ENCODE results near the gene MIER3. TPM values are rescaled to one million over a fixed set of nuclear protein-coding genes. Genes with fewer than 3 reads are reported as not detected.
"Not testable (repeated sequence)": the region's sequence is repeated elsewhere in the genome, so short reads cannot be mapped to it uniquely, and the experiment has no call there.

The MIER3 gene
- total RNA-seq, 2 donors from 2014 or later = 48.3 to 51.8 TPM

DNA sequence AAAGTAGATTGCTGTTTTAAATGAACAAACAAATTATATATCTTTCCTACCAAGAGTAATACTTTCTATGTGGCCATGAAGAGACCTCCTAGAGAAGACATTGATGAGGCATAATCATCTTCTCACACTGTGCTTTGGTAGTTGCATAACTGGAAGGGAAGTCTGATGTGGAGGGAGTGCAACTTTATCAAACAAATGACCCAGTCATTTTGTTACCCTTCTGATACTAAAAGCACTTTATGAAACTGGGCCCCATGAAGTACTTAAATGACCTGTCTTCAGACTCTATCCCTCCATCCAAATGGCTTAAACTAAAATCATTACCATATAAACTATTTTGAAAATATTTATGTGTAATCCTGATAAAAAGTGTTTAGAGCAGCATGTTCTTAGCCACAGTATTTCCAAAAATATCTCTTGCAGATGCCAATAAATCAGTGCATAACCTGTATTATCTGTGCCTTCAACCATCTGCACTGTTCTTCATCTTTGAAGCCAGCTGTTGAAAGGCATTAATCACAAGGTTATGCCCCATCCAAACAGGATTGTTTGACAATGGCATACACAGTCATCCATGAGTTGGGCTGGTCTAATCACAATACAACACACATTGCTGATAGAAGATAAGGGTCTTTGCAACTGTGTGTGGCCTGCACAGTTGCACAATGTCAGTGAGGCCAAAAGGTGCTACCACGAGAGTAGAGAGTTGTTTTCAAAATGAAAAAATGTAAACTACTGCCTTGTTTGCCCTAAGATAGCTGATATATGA, 31.9 kb upstream of the MIER3 start:
- H3K9me3 Mint-ChIP-seq = no peaks in the 10 kb centered on the region
- 100% methylated on average over 1 of the region's 1 CpG for WGBS, 2 experiments (ENCODE audit: insufficient coverage in 1 of 2, insufficient read length in 1 of 2)
- peaks cover 9% of the 10 kb centered on the region for H3K9me3 ChIP-seq (ENCODE audit: control insufficient read depth, low read length)
- H3K36me3 Mint-ChIP-seq (ENCODE audit: low read depth) = no peaks in the 10 kb centered on the region
- DNase-seq = no peak
- H3K4me1 ChIP-seq (ENCODE audit: control insufficient read depth, insufficient read depth, low read length) = no peaks in the 10 kb centered on the region
- H3K4me1 Mint-ChIP-seq = peaks cover 4% of the 10 kb centered on the region
- no peak overlapping the region for H3K27ac Mint-ChIP-seq
- TF ChIP-seq, protein P1, sequence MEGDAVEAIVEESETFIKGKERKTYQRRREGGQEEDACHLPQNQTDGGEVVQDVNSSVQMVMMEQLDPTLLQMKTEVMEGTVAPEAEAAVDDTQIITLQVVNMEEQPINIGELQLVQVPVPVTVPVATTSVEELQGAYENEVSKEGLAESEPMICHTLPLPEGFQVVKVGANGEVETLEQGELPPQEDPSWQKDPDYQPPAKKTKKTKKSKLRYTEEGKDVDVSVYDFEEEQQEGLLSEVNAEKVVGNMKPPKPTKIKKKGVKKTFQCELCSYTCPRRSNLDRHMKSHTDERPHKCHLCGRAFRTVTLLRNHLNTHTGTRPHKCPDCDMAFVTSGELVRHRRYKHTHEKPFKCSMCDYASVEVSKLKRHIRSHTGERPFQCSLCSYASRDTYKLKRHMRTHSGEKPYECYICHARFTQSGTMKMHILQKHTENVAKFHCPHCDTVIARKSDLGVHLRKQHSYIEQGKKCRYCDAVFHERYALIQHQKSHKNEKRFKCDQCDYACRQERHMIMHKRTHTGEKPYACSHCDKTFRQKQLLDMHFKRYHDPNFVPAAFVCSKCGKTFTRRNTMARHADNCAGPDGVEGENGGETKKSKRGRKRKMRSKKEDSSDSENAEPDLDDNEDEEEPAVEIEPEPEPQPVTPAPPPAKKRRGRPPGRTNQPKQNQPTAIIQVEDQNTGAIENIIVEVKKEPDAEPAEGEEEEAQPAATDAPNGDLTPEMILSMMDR (conservative IDR thresholded peaks at IDR 0.05) = no peak
- no peak overlapping the region for H3K4me3 Mint-ChIP-seq
- no peak overlapping the region for H3K4me3 ChIP-seq (ENCODE audit: low read length)
- H3K36me3 ChIP-seq (ENCODE audit: control insufficient read depth, insufficient read depth, low read length) = no peaks in the 10 kb centered on the region
- H3K9ac ChIP-seq (ENCODE audit: extremely low read depth, low read length, poor library complexity, severe bottlenecking) = no peak overlapping the region
- H3K27me3 ChIP-seq (ENCODE audit: control insufficient read depth, insufficient read depth, low read length, poor library complexity, severe bottlenecking) = no peaks in the 10 kb centered on the region
- H3K27ac ChIP-seq (ENCODE audit: low read depth, low read length) = no peak overlapping the region
- no peaks in the 10 kb centered on the region for H3K27me3 Mint-ChIP-seq (ENCODE audit: insufficient read depth)

DNA sequence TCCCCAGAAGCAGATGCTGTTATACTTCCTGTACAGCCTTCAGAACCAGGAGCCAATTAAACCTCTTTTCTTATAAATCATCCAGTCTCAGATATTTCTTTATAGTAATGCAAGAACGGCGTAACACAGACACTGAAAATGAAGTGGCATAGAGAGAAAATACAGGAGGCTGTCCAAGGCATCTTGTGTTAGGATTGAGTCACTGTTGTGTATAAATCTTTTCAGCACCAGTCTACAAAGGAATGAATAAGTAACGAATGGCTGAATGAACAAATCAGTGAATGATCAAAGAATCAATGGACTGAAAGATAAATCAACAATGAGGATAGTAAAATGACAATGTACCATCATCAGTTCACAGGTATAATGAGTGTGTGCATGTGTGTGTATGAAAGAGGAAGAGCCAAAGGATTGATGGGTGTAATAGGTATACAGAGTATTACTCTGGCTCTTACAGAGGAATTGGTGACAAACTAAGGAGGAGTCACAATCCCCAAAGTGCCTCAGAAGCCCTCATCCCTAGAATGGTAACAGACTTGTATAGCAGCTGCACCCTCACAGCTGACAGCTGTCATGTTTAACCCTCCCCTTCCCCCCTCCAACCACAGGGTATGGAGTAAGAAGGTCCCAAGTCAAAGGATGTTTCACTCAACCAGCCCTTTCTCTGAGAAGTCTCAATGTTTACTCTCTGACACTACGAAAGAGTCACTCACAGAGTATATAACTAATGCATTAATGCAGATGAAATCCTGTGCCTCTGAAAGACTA, 29.8 kb upstream of the MIER3 start:
- 95 to 100% methylated on average over 3 to 4 of the region's 4 CpGs for WGBS, 2 experiments (ENCODE audit: insufficient coverage in 1 of 2, insufficient read length in 1 of 2)
- H3K4me3 Mint-ChIP-seq = no peak overlapping the region
- TF ChIP-seq, protein P1 (conservative IDR thresholded peaks at IDR 0.05) = no peak

DNA sequence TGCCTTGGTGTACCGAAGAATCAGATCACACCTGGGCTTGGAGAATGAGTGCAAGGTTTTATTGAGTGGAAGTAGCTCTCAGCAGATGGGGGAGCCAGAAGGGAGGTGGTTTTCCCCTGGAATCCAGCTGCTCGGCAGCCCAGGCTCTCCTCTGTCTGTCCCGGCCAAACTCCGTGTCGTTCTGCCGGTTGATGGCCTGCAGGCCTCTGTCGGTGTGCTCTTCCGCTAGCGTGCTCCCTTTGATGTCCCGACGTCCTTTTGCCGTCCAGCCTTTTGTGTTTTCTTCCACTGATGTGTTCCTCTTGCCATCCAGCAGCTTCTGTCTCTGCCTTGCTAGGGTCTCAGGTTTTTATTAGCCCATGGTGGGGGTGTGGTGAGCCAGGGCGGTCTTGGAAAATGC, 28.0 kb upstream of the MIER3 start:
- no peaks in the 10 kb centered on the region for H3K9me3 Mint-ChIP-seq
- no peak overlapping the region for H3K27ac Mint-ChIP-seq
- H3K4me1 ChIP-seq (ENCODE audit: control insufficient read depth, insufficient read depth, low read length) = no peaks in the 10 kb centered on the region
- H3K27me3 ChIP-seq (ENCODE audit: control insufficient read depth, insufficient read depth, low read length, poor library complexity, severe bottlenecking) = no peaks in the 10 kb centered on the region
- no peaks in the 10 kb centered on the region for H3K27me3 Mint-ChIP-seq (ENCODE audit: insufficient read depth)
- no peak overlapping the region for H3K9ac ChIP-seq (ENCODE audit: extremely low read depth, low read length, poor library complexity, severe bottlenecking)
- H3K9me3 ChIP-seq (ENCODE audit: control insufficient read depth, low read length) = peaks cover 9% of the 10 kb centered on the region
- H3K36me3 ChIP-seq (ENCODE audit: control insufficient read depth, insufficient read depth, low read length) = no peaks in the 10 kb centered on the region
- H3K4me1 Mint-ChIP-seq = peaks cover 9% of the 10 kb centered on the region
- no peak overlapping the region for H3K4me3 Mint-ChIP-seq
- no peaks in the 10 kb centered on the region for H3K36me3 Mint-ChIP-seq (ENCODE audit: low read depth)
- H3K27ac ChIP-seq (ENCODE audit: low read depth, low read length) = no peak overlapping the region
- H3K4me3 ChIP-seq (ENCODE audit: low read length) = no peak overlapping the region
- no peak for DNase-seq
- TF ChIP-seq, protein P1 (conservative IDR thresholded peaks at IDR 0.05) = no peak
- 93 to 94% methylated on average over 10 to 13 of the region's 13 CpGs for WGBS, 2 experiments (ENCODE audit: insufficient coverage in 1 of 2, insufficient read length in 1 of 2)

More for the DNA sequence above, 29.8 kb upstream of the MIER3 start:
- no peaks in the 10 kb centered on the region for H3K9me3 Mint-ChIP-seq
- Histone ChIP-seq H3K9me3 (ENCODE audit: control insufficient read depth, low read length) (peaks cover 9% of the 10 kb centered on the region), H3K9ac (ENCODE audit: extremely low read depth, low read length, poor library complexity, severe bottlenecking) (no peak overlapping the region), H3K4me3 (ENCODE audit: low read length) (no peak overlapping the region), H3K27ac (ENCODE audit: low read depth, low read length) (no peak overlapping the region), H3K36me3 (ENCODE audit: control insufficient read depth, insufficient read depth, low read length) (no peaks in the 10 kb centered on the region), H3K4me1 (ENCODE audit: control insufficient read depth, insufficient read depth, low read length) (no peaks in the 10 kb centered on the region), H3K27me3 (ENCODE audit: control insufficient read depth, insufficient read depth, low read length, poor library complexity, severe bottlenecking) (no peaks in the 10 kb centered on the region)
- no peaks in the 10 kb centered on the region for H3K36me3 Mint-ChIP-seq (ENCODE audit: low read depth)
- peaks cover 9% of the 10 kb centered on the region for H3K4me1 Mint-ChIP-seq
- H3K27me3 Mint-ChIP-seq (ENCODE audit: insufficient read depth) = no peaks in the 10 kb centered on the region
- no peak overlapping the region for H3K27ac Mint-ChIP-seq
- no peak for DNase-seq

DNA sequence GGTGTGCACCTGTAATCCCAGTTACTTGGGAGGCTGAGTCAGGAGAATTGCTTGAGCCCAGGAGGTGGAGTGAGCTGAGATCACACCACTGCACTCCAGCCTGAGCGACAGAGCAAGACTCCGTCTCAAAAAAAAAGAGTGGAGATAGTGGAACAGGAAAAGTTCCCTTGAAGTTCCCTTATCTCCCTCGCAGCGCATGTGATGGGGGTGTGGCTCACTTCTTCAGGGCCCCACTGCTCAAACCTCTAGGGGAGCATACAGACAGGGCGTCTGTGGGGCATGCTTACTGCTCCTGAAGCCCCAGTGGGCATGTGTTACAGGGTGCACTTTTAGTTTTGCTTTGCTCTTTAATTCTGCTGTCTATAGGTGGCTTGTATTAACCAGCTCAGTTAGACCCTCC, 27.6 kb upstream of the MIER3 start:
- H3K27me3 Mint-ChIP-seq (ENCODE audit: insufficient read depth); H3K4me1 Mint-ChIP-seq; H3K27ac ChIP-seq (ENCODE audit: low read depth, low read length); H3K4me3 ChIP-seq (ENCODE audit: low read length); H3K9me3 Mint-ChIP-seq; H3K36me3 Mint-ChIP-seq (ENCODE audit: low read depth); H3K27ac Mint-ChIP-seq; DNase-seq; H3K9ac ChIP-seq (ENCODE audit: extremely low read depth, low read length, poor library complexity, severe bottlenecking); H3K4me3 Mint-ChIP-seq; H3K4me1 ChIP-seq (ENCODE audit: control insufficient read depth, insufficient read depth, low read length); H3K36me3 ChIP-seq (ENCODE audit: control insufficient read depth, insufficient read depth, low read length); H3K9me3 ChIP-seq (ENCODE audit: control insufficient read depth, low read length); H3K27me3 ChIP-seq (ENCODE audit: control insufficient read depth, insufficient read depth, low read length, poor library complexity, severe bottlenecking): not testable (repeated sequence)
- WGBS, 2 experiments (ENCODE audit: insufficient coverage in 1 of 2, insufficient read length in 1 of 2) = 78 to 90% methylated on average over 4 to 5 of the region's 5 CpGs

Data from endodermal cell (in vitro differentiated cells).